SIG-M5 (cell line): ENCODE data around the gene PODN.

Experiments used
- DNase-seq: peaks from one replicate; lab custom pipeline; 2025; lab: John Stamatoyannopoulos, UW

The PODN gene

GRCh38 chr1:53090227-53091147 is 28.5 kb downstream of the PODN start:
- no peak for DNase-seq

GRCh38 chr1:53091841-53092645 is 30.0 kb downstream of the PODN start:
- no peak for DNase-seq

- no peak for DNase-seq
These were observed 30.8 kb downstream of the PODN start for GRCh38 chr1:53092659-53093450.

GRCh38 chr1:53093451-53093754 is 31.4 kb downstream of the PODN start:
- no peak for DNase-seq

- no peak for DNase-seq
These were observed 31.9 kb downstream of the PODN start for GRCh38 chr1:53093778-53094532.

GRCh38 chr1:53094533-53094919 is 32.5 kb downstream of the PODN start:
- DNase-seq = no peak

- no peak for DNase-seq
These were observed 42.4 kb downstream of the PODN start for GRCh38 chr1:53104289-53104913.

- DNase-seq = no peak
These were observed 45.1 kb downstream of the PODN start for GRCh38 chr1:53107090-53107489.

GRCh38 chr1:53107570-53108322 is 45.7 kb downstream of the PODN start:
- no peak for DNase-seq

GRCh38 chr1:53108646-53109580 is 46.9 kb downstream of the PODN start:
- no peak for DNase-seq

GRCh38 chr1:53110370-53111072 is 48.5 kb downstream of the PODN start:
- peak; percentile 73 for DNase-seq

GRCh38 chr1:53111073-53111556 is 49.1 kb downstream of the PODN start:
- no peak for DNase-seq

GRCh38 chr1:53111693-53112092 is 49.7 kb downstream of the PODN start:
- no peak for DNase-seq

GRCh38 chr1:53112271-53112774 is 50.3 kb downstream of the PODN start:
- DNase-seq = no peak

- no peak for DNase-seq
These were observed 50.8 kb downstream of the PODN start for GRCh38 chr1:53112861-53113260.

GRCh38 chr1:53114090-53114489 is 52.1 kb downstream of the PODN start:
- no peak for DNase-seq

GRCh38 chr1:53114581-53115400 is 52.8 kb downstream of the PODN start:
- DNase-seq = no peak
